HepG2 (cell line): ENCODE measurements around the gene RBPMS2. TPM values are rescaled to one million over a fixed set of nuclear protein-coding genes. Genes with fewer than 3 reads are reported as not detected.
A peak's percentile ranks its signal among the peaks of the same experiment; 100 is the strongest.

Experiments used
- FOXM1 ChIP-seq: sonication (generic); formaldehyde crosslinking; IDR thresholded peaks from 2 replicates; pipeline ENCODE4 v1.5.0; 2020; ENCODE audit warnings: missing genetic modification reagents
- FOXP4 ChIP-seq: sonication (generic); formaldehyde crosslinking; IDR thresholded peaks from 2 replicates; pipeline ENCODE4 v1.4.0; 2020; ENCODE audit warnings: missing genetic modification reagents
- GTF3A ChIP-seq: sonication (generic); formaldehyde crosslinking; conservative IDR thresholded peaks from 2 replicates; pipeline ENCODE4 v1.4.0; 2020; ENCODE audit warnings: mild to moderate bottlenecking, missing genetic modification reagents
- HNRNPUL1 ChIP-seq: fragments of 200-400 bp; formaldehyde crosslinking; IDR thresholded peaks from 2 replicates; pipeline ENCODE4 v1.6.1; 2017; ENCODE audit warnings: low read depth, mild to moderate bottlenecking, low read length, moderate library complexity
- JUN ChIP-seq: sonication (generic); formaldehyde crosslinking; IDR thresholded peaks from 2 replicates; pipeline ENCODE4 v1.4.0; 2020; ENCODE audit warnings: mild to moderate bottlenecking, missing genetic modification reagents
- KDM3A ChIP-seq: IDR thresholded peaks from 2 replicates; pipeline ENCODE4 v1.6.1; 2018; ENCODE audit warnings: low read depth, missing compliant biosample characterization
- KMT2A ChIP-seq: sonication (generic); formaldehyde crosslinking; IDR thresholded peaks from 2 replicates; pipeline ENCODE4 v1.4.0; 2020; ENCODE audit warnings: missing genetic modification reagents
- MTA3 ChIP-seq: sonication (generic); formaldehyde crosslinking; IDR thresholded peaks from 2 replicates; pipeline ENCODE4 v1.4.0; 2020; ENCODE audit warnings: missing genetic modification reagents
- MXD1 ChIP-seq: sonication (generic); formaldehyde crosslinking; IDR thresholded peaks from 2 replicates; pipeline ENCODE4 v1.4.0; 2020; ENCODE audit warnings: mild to moderate bottlenecking, missing genetic modification reagents
- MXD4 ChIP-seq: IDR thresholded peaks from 2 replicates; pipeline ENCODE4 v1.6.1; 2016; ENCODE audit warnings: mild to moderate bottlenecking, missing biosample characterization, missing genetic modification reagents
- NCOA1 ChIP-seq: sonication (generic); formaldehyde crosslinking; IDR thresholded peaks from 2 replicates; pipeline ENCODE4 v1.9.0; 2021; ENCODE audit warnings: missing genetic modification reagents
- NR3C1 ChIP-seq: sonication (generic); formaldehyde crosslinking; IDR thresholded peaks from 2 replicates; pipeline ENCODE4 v1.4.0; 2020; ENCODE audit warnings: missing genetic modification reagents
- PHB2 ChIP-seq: fragments of 450-650 bp; IDR thresholded peaks from 2 replicates; pipeline ENCODE4 v1.6.1; 2018; ENCODE audit not compliant: partially characterized antibody
- RBFOX2 ChIP-seq: fragments of 200-400 bp; formaldehyde crosslinking; IDR thresholded peaks from 2 replicates; pipeline ENCODE4 v1.6.1; 2017; ENCODE audit warnings: low read depth, mild to moderate bottlenecking, low read length
- RFXANK ChIP-seq: IDR thresholded peaks from 2 replicates; pipeline ENCODE4 v1.6.1; 2016
- SIX1 ChIP-seq: sonication (generic); formaldehyde crosslinking; IDR thresholded peaks from 2 replicates; pipeline ENCODE4 v1.4.0; 2020; ENCODE audit warnings: missing genetic modification reagents, borderline replicate concordance
- SP140L ChIP-seq: sonication (generic); formaldehyde crosslinking; IDR thresholded peaks from 2 replicates; pipeline ENCODE4 v1.4.0; 2020; ENCODE audit warnings: missing genetic modification reagents, borderline replicate concordance
- ZFP41 ChIP-seq: sonication (generic); formaldehyde crosslinking; IDR thresholded peaks from 2 replicates; pipeline ENCODE4 v1.4.0; 2020; ENCODE audit warnings: mild to moderate bottlenecking, missing genetic modification reagents, borderline replicate concordance
- ZKSCAN1 ChIP-seq: fragments of 150-350 bp; IDR thresholded peaks from 2 replicates; pipeline ENCODE4 v1.6.1; 2014; ENCODE audit warnings: low read length
- ZNF274 ChIP-seq: sonication (generic); formaldehyde crosslinking; IDR thresholded peaks from 2 replicates; pipeline ENCODE4 v1.5.1; 2020; ENCODE audit warnings: mild to moderate bottlenecking, missing genetic modification reagents
- ZNF337 ChIP-seq: sonication (generic); formaldehyde crosslinking; IDR thresholded peaks from 2 replicates; pipeline ENCODE4 v1.5.1; 2020; ENCODE audit warnings: missing genetic modification reagents, low read depth, mild to moderate bottlenecking, borderline replicate concordance
- ZNF563 ChIP-seq: sonication (generic); formaldehyde crosslinking; IDR thresholded peaks from 2 replicates; pipeline ENCODE4 v1.8.0; 2022; ENCODE audit warnings: mild to moderate bottlenecking, moderate library complexity, missing genetic modification reagents
- ZNF589 ChIP-seq: sonication (generic); formaldehyde crosslinking; conservative IDR thresholded peaks from 2 replicates; pipeline ENCODE4 v1.8.0; 2022; ENCODE audit warnings: mild to moderate bottlenecking, moderate library complexity, missing genetic modification reagents
- ZNF629 ChIP-seq: sonication (generic); formaldehyde crosslinking; conservative IDR thresholded peaks from 2 replicates; pipeline ENCODE4 v1.5.0; 2020; ENCODE audit warnings: missing genetic modification reagents
- ZNF720 ChIP-seq: sonication (generic); formaldehyde crosslinking; IDR thresholded peaks from 2 replicates; pipeline ENCODE4 v1.4.0; 2020; ENCODE audit warnings: missing genetic modification reagents
- ZSCAN22 ChIP-seq: sonication (generic); formaldehyde crosslinking; IDR thresholded peaks from 2 replicates; pipeline ENCODE4 v1.4.0; 2020; ENCODE audit warnings: mild to moderate bottlenecking, missing genetic modification reagents
- polyA plus RNA-seq, 8 experiments: library from polyadenylated mRNA; depleted of rRNA in 3 of 8; stranded (reverse) in 7 of 8; unstranded in 1 of 8; fragments of >200 nt; fragmentation: Illumina TruSeq in 4 of 8; extraction: Trizol in 4 of 8; gene quantifications; 2 replicates each; pipeline versions ENCODE4 v1.2.1 to v1.2.3, GENCODE V29; 2011 to 2016; ENCODE audit warnings: low read depth in 4 of 8, missing spikeins in 1 of 8, mixed read lengths in 1 of 8; ENCODE audit not compliant: insufficient read depth in 1 of 8
- total RNA-seq, 5 experiments: library from RNA; depleted of rRNA; stranded (reverse); fragments of >200 nt; fragmentation: Illumina TruSeq; extraction: Trizol; gene quantifications; 2 replicates each; pipeline ENCODE4 v1.2.3, GENCODE V29; 2016; ENCODE audit warnings: low read depth in 1 of 5
- TF ChIP-seq, protein P1 (sequence below): IDR thresholded peaks from 2 replicates; pipeline ENCODE4 v1.6.1; 2016; ENCODE audit warnings: low read depth
- TF ChIP-seq, protein P2 (sequence below): sonication (generic); formaldehyde crosslinking; IDR thresholded peaks from 2 replicates; pipeline ENCODE4 v1.4.0; 2020; ENCODE audit warnings: missing genetic modification reagents
- TF ChIP-seq, protein P3 (sequence below): IDR thresholded peaks from 2 replicates; pipeline ENCODE4 v1.6.1; 2018; ENCODE audit warnings: missing genetic modification reagents

RBPMS2 gene
- total and polyA plus RNA-seq, 2 of the 13 experiments (the other 11 are each of a cell fraction or from before 2014, with no cell fraction given): 0.08 TPM; not detected in 1

- no peak for TF ChIP-seq ZNF337 (CRISPR knock-in tag)
- TF ChIP-seq HNRNPUL1: no peak
- TF ChIP-seq, protein P1, sequence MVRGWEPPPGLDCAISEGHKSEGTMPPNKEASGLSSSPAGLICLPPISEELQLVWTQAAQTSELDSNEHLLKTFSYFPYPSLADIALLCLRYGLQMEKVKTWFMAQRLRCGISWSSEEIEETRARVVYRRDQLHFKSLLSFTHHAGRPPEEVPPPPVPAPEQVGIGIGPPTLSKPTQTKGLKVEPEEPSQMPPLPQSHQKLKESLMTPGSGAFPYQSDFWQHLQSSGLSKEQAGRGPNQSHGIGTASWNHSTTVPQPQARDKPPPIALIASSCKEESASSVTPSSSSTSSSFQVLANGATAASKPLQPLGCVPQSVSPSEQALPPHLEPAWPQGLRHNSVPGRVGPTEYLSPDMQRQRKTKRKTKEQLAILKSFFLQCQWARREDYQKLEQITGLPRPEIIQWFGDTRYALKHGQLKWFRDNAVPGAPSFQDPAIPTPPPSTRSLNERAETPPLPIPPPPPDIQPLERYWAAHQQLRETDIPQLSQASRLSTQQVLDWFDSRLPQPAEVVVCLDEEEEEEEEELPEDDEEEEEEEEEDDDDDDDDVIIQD (CRISPR knock-in tag): no peak
- no peak for TF ChIP-seq FOXM1 (CRISPR knock-in tag)
- TF ChIP-seq SP140L (CRISPR knock-in tag): no peak
- TF ChIP-seq JUN (CRISPR knock-in tag): 0 out of 2 replicates have a peak, but pooled peaks have one; percentile 51
- TF ChIP-seq ZNF720 (CRISPR knock-in tag): no peak
- TF ChIP-seq NCOA1 (CRISPR knock-in tag): no peak
- no peak for TF ChIP-seq ZNF274 (CRISPR knock-in tag)
- no peak for TF ChIP-seq ZSCAN22 (CRISPR knock-in tag)
- TF ChIP-seq, protein P2, sequence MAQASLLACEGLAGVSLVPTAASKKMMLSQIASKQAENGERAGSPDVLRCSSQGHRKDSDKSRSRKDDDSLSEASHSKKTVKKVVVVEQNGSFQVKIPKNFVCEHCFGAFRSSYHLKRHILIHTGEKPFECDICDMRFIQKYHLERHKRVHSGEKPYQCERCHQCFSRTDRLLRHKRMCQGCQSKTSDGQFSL (CRISPR knock-in tag): no peak
- TF ChIP-seq SIX1 (CRISPR knock-in tag): no peak; the same call in 1 of the 2 replicates
- TF ChIP-seq RBFOX2: no peak
- no peak for TF ChIP-seq ZNF629 (CRISPR knock-in tag)
- no peak for TF ChIP-seq PHB2
- TF ChIP-seq RFXANK (CRISPR knock-in tag): no peak
- TF ChIP-seq FOXP4 (CRISPR knock-in tag): peak; percentile 49
- no peak for TF ChIP-seq MXD4 (CRISPR knock-in tag)
- TF ChIP-seq MTA3 (CRISPR knock-in tag): no peak
- peak; percentile 58; the same call in 1 of the 2 replicates for TF ChIP-seq KDM3A (CRISPR knock-in tag)
- TF ChIP-seq KMT2A (CRISPR knock-in tag): no peak
- no peak for TF ChIP-seq GTF3A (CRISPR knock-in tag)
- TF ChIP-seq ZNF589: no peak
- TF ChIP-seq ZNF563 (CRISPR knock-in tag): no peak
- TF ChIP-seq MXD1 (CRISPR knock-in tag): no peak
- no peak for TF ChIP-seq NR3C1 (CRISPR knock-in tag)
- TF ChIP-seq ZFP41 (CRISPR knock-in tag): no peak
- no peak for TF ChIP-seq ZKSCAN1
- TF ChIP-seq, protein P3, sequence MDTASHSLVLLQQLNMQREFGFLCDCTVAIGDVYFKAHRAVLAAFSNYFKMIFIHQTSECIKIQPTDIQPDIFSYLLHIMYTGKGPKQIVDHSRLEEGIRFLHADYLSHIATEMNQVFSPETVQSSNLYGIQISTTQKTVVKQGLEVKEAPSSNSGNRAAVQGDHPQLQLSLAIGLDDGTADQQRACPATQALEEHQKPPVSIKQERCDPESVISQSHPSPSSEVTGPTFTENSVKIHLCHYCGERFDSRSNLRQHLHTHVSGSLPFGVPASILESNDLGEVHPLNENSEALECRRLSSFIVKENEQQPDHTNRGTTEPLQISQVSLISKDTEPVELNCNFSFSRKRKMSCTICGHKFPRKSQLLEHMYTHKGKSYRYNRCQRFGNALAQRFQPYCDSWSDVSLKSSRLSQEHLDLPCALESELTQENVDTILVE (CRISPR knock-in tag): no peak
Observed at GRCh38 chr15:64732156-64732860, 43.1 kb downstream of the RBPMS2 start (continued).
